GM21423 (cell line): ENCODE results near the gene GLE1.

Source experiments
- ATAC-seq: cut with Tn5 transposase; IDR thresholded peaks from one replicate; pipeline ENCODE4 v1.9.1; 2021; ENCODE audit warnings: mild to moderate bottlenecking, moderate library complexity; ENCODE audit not compliant: unreplicated experiment

GLE1 gene

DNA sequence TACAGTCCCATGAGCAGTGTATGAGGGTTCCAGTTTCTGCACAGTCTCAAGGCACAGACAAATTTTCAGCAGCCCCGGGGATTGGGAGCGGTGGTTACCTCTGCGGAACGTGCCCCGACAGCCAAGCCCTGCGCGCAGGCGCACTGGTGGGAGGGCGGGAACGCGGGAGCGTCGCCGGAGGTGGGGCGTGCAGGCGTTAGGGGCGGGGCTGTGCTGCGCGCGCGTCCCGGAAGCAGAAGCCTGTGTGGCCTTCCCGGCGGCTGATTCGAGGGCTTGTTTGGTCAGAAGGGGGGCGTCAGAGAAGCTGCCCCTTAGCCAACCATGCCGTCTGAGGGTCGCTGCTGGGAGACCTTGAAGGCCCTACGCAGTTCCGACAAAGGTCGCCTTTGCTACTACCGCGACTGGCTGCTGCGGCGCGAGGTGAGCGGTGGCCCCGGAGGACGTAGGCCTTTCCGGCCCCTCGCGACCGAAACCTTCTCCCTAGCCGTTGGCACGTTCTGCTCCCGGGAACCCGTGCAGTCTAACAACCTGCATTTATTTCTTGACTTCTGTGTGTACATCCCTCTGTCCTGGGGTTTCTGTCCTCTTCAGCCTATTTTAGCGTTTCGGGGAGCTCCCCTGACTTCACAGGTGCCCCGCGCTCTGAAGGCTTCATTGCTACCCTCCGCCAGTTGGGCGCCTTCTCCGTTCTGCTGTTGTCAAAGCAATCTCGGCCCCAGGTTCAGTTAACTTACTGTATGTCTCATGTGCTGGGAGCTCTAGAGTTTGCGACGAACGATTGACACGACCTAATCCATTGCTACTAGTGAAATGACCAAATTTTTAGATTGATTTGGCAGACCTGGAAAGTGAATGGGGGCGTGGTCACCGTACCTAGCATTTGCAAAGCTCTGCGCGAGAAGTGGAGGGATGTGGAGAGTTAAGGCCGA is at the start of gene GLE1:
TSS of gene GLE1 (plus strand) at position 235 of the 929 bp plus-strand sequence. CDS start at position 322, 87 bp downstream.
- peak; percentile 85 for ATAC-seq

GRCh38 chr9:128454991-128455390 is 49.5 kb upstream of the GLE1 start:
- ATAC-seq: no peak

DNA sequence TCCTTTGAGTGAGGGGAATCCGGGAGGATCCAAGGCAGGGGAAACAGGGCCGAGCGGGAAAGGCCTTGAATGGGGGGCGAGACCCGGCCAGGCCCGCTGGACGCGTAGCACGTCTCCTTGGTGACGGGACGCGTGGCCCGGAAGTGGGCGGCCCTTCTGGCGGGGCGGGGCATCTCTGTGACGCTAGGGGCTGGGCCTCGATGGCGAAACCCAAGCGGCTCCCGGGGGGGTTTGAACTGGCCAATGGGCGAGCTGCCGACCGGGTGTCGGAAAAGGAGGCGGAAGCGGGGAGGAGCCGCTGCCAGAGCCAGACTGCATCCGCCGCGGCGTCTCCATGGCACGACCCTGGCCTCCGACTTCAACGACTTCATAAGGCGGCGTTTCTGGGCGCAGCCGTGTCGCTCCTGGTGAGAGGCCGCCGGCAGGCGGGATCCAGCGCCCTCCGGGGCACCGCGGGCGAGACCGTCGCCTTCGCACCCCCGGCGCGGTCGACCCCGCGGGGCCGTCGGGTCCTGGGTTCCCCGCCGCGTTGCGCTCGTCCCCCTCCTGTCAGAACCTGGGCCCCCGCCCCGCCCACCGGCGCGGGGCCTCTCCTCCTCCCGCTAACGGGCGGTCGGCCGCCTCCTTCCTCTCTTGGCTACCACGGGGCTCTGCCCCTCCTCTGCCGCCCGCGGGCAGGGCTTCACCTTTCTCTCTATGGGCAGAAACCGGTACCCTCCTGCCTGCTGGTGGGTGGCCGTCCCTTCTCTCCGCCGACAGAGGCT is 48.5 kb upstream of the GLE1 start, which contains the start of gene ODF2:
TSS of gene ODF2 (plus strand) at position 158 of the 764 bp plus-strand sequence. CDS start at position 244, 86 bp downstream.
- ATAC-seq: peak; percentile 91

DNA sequence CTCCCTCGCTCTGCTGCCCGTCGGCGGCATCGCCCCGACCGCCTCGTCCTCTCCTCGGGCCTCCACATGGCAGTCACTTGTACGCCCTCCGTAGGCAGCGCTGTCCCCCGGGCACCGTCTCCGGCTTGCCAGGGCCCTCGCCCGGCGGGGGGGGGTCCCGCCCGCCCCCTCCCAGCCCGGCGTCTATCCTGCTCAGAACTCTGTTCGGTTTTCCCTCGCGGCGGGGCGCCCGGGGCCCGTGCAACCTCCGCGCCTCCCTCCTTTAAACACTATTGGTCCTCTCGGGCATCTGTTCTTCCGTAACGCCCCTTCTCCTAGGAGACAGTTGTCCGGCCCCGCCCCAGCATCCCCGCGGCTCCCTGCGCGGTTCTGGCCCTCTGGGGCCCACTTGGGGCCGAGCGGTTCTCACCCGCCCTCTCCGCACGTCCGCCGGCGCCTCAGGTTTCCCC is 47.9 kb upstream of the GLE1 start:
- ATAC-seq: peak; percentile 34

- ATAC-seq: no peak
Measured at GRCh38 chr9:128457207-128457606, 47.3 kb upstream of the GLE1 start.

DNA sequence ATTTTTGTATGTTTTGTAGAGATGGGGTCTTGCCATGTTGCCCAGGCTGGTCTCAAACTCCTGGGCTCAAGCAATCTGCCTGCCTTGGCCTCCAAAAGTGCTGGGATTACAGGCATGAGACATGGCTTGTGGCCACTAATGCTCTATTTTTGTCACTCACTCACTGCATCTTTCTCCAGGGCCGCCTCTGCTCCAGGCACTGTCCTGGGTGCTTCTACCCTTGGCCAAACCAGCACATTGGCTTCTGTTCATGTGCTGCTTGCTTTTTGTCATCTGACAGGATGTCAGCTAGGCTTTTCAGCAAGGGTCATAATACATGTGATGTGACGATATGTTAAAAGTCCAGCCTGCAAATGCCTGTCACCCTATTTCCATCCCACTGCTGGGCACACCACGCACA is 45.5 kb upstream of the GLE1 start:
- ATAC-seq: no peak

GRCh38 chr9:128469070-128469469 is 35.4 kb upstream of the GLE1 start:
- no peak for ATAC-seq

DNA sequence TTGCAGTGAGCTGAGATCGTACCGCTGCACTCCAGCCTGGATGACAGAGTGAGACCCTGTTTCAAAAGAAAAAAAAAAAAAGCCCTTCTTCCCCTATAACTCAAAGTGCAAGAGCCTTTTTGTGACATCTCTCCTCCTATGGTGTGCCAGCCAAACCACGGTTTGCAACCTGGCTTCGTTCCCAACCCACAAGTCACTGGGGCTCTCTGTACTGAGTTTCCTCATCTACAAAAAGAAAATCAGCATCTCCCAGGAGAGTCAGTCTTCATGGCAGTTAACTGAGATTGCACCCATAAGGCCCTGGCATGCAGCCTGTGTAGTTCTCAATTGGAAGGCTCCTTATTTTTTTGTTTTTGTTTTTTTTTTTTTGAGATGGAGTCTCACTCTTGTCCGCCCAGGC is 34.0 kb upstream of the GLE1 start:
- no peak for ATAC-seq

- ATAC-seq: no peak
Measured at GRCh38 chr9:128473104-128473503, 31.4 kb upstream of the GLE1 start.

DNA sequence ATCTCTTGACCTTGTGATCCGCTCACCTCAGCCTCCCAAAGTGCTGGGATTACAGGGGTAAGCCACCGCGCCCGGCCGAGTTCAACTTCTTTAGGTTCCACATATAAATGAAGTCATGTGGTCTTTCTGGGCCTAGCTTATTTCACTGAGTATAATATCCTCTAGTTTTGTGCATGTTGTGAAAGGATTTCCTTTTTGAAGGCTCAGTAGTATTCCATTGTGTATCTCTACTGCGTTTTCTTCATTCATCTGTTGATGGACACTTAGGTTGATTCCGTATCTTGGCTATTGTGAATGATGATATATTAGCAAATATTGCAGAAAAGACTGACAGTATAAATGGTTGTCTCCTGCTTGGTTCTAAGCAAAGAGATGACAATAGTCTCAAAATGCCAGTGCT is 28.7 kb upstream of the GLE1 start:
- no peak for ATAC-seq

- ATAC-seq: no peak
Measured at GRCh38 chr9:128479262-128479661, 25.3 kb upstream of the GLE1 start.

- no peak for ATAC-seq
Measured at GRCh38 chr9:128481561-128481960, 23.0 kb upstream of the GLE1 start.

- no peak for ATAC-seq
Measured at GRCh38 chr9:128482186-128482585, 22.3 kb upstream of the GLE1 start.

DNA sequence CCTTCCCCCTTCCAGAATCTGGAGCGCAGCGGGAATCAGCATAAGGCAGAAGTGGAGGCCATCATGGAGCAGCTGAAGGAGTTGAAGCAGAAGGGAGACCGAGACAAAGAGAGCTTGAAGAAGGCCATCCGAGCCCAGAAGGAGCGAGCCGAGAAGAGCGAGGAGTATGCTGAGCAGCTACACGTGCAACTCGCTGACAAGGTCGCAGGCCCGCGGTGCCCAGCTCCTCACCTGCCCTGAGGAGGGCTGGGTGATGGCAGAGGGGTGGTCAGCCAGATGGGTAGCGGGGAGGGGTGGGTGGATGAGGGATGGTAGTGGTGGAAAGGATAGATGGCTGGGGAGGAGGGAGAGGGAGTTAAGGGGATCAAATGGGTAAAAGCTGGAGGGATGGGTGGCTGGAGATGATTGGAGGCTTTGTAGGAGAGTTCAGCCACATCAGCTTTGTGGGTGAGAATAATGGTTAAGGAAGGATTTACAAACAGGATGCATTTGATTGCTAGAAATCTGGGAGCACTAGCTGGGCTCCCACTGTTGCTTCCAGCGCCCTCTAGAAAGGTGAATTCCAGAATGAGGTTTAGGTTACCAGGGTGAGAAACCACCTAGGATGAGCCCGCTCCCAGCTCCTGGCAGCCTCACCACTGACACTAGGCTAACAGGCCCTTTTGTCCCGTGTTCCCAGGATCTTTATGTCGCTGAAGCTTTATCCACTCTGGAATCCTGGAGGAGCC is 19.7 kb upstream of the GLE1 start:
- ATAC-seq: no peak

GRCh38 chr9:128485414-128485855 is 19.1 kb upstream of the GLE1 start:
- ATAC-seq: no peak

- ATAC-seq: no peak
Measured at GRCh38 chr9:128486201-128486600, 18.3 kb upstream of the GLE1 start.

DNA sequence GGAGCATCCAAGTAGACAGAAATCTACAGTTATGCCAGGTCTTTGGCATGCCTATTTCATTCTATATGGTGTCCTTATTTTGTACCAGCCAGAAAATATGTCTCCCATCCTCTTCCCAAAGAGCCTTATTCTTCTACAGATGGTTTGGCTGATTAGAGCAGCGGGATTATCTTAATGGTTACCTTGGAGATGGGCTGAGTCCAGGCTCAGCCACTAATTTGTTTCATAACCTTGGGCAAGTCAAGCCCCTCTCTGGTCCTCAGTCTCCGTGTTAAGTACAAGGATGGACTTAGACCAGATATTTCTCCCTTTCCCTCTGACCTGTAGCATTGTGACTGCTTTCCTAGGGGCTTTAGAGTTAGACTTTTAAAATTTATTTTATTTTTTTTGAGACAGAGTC is 11.1 kb upstream of the GLE1 start:
- ATAC-seq: no peak

DNA sequence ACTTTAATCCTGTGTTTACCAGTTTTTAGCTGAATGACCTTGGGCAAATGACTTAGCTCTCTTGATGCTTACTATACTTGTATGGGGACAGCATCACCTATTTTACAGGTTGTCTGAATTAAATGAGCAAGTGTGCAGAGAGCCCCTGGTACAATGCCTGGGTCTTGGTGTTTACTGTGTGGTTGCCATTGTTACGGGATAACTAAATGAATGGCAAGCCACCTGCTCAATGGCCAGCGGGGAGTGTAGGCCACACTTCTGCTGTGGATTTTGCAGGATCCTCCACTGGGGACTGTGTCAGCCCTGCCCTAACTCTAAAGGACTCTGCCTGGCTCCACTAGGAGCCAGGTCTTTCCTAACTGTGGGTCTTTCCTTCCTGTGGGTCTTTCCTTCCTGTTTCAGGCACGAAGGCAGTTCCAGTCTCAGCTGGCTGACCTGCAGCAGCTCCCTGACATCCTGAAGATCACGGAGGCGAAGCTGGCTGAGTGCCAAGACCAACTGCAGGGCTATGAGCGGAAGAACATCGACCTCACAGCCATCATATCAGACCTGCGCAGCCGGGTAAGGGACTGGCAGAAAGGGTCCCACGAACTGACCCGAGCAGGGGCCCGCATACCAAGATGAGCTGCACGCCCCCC is 10.3 kb upstream of the GLE1 start:
- no peak for ATAC-seq

DNA sequence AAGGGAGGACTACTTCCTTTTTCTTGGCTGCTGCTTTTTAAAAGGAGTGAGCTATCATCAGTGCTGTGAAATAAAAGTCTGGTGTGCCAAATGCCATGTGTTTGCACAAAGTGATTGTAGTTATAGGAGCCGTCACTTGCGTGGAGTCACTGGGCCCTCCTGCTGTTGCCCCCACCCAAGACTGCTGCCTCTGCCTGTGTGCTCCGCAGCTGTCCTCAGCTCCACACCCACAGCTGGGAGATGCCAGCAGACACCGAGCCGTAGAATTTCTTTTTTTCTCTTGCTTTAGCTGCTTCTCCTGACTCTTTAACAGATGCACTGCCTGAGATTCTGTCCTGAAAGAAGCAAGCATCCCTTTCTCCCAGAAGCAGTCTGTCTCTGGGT is 9.8 kb upstream of the GLE1 start:
- no peak for ATAC-seq

DNA sequence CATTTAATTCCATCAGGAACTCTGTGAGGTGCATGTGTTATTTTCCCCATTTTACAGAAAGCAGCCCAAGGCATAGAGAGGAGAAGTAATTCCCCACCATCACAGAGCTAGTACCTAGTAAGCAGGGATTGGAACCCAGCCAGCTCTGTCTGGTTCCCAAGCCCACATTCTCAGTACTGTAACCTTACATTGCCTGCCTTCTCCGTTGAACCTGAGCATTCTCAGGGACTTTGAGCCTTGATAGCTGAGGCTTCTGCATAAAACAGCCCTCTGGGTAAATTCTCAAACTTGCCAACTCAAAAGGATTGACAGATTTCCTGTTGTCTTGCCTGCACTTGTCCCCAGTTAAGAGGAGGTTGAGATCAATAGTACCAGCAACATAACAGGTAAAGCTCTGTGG is 9.2 kb upstream of the GLE1 start:
- no peak for ATAC-seq
